Body of pancreas (tissue), 4 donors: ENCODE results near the gene PPFIBP2. TPM values are rescaled to one million over a fixed set of nuclear protein-coding genes. Genes with fewer than 3 reads are reported as not detected.

Source experiments
- ATAC-seq: fragments of 150-250 bp; one replicate; pipeline ENCODE4 v1.9.1; 2016
- DNase-seq, 4 donors: peaks; one replicate each; pipeline ENCODE4 v3.0.0-alpha.2; 2019
- H3K27ac ChIP-seq, 4 donors: fragments of 200-600 bp; sonication (generic); 1 replicate in 3 of 4; 2 replicates in 1 of 4; pipeline versions ENCODE4 v1.5.1 to v1.6.1; 2016 to 2019; ENCODE audit warnings: mild to moderate bottlenecking in 1 of 4, mixed read lengths in 1 of 4, moderate library complexity in 1 of 4
- H3K27me3 ChIP-seq, 2 donors: fragments of 200-600 bp; sonication (generic); one replicate each; pipeline ENCODE4 v1.6.0; 2016; ENCODE audit warnings: mild to moderate bottlenecking in 1 of 2
- H3K36me3 ChIP-seq, 2 donors: fragments of 200-600 bp; sonication (generic); replicated peaks in 1 of 2; 2 replicates each; pipeline ENCODE4 v1.5.1; 2016; ENCODE audit warnings: low read depth in 2 of 2; ENCODE audit not compliant: insufficient read depth in 1 of 2
- H3K4me1 ChIP-seq: fragments of 200-600 bp; sonication (generic); one replicate; pipeline ENCODE4 v1.6.0; 2016
- H3K4me3 ChIP-seq, 2 donors: fragments of 200-600 bp; sonication (generic); 1 replicate in 1 of 2; 2 replicates in 1 of 2; pipeline ENCODE4 v1.5.1; 2016 to 2019
- H3K9me3 ChIP-seq, 3 donors: fragments of 200-600 bp; sonication (generic); 1 replicate in 2 of 3; 2 replicates in 1 of 3; pipeline ENCODE4 v1.5.1; 2016
- POLR2A ChIP-seq, 3 donors: fragments of 450-650 bp; IDR thresholded peaks; one replicate each; pipeline ENCODE4 v1.6.1; 2016; ENCODE audit warnings: antibody characterized with exemption in 3 of 3, mild to moderate bottlenecking in 2 of 3
- WGBS, 2 donors: methylation state at CpG; one replicate each; pipeline ENCODE4 v1.1.5; 2017; 5-methylcytosine and 5-hydroxymethylcytosine counted together
- intact Hi-C: fragments of 100-400 bp; cut with DNase I; formaldehyde crosslinking; loops from one replicate; pipeline ENCODE4 v1.15.1; 2023
- total RNA-seq, 2 donors: library from RNA; depleted of rRNA; stranded (reverse); fragments of >200 nt; gene quantifications; one replicate each; pipeline ENCODE4 v1.1.0, GENCODE V29; 2016
- TF ChIP-seq, protein P1 (sequence below), 7 experiments: fragments of 450-650 bp in 4 of 7; fragments of 200-600 bp in 3 of 7; sonication (generic) in 3 of 7; IDR thresholded peaks; one replicate each; pipeline ENCODE4 v1.5.1; 2016 to 2019; ENCODE audit warnings: antibody characterized with exemption in 7 of 7

The PPFIBP2 gene
- total RNA-seq, 2 donors from 2014 or later, result 34.9 to 35.3 TPM

GRCh38 chr11:7670641-7671040 is 156.8 kb downstream of the PPFIBP2 start:
- no peaks in the 10 kb centered on the region for H3K36me3 ChIP-seq
- H3K27ac ChIP-seq, result no peak overlapping the region
- DNase-seq (no peak), ATAC-seq (no peak)
- no peaks in the 10 kb centered on the region for H3K9me3 ChIP-seq
- peaks cover 19% of the 10 kb centered on the region for H3K4me1 ChIP-seq
- intact Hi-C loops, result no loop called here
- 71 to 72% methylated on average over 4 of the region's 4 CpGs for WGBS, 2 donors
- TF ChIP-seq, protein P1, sequence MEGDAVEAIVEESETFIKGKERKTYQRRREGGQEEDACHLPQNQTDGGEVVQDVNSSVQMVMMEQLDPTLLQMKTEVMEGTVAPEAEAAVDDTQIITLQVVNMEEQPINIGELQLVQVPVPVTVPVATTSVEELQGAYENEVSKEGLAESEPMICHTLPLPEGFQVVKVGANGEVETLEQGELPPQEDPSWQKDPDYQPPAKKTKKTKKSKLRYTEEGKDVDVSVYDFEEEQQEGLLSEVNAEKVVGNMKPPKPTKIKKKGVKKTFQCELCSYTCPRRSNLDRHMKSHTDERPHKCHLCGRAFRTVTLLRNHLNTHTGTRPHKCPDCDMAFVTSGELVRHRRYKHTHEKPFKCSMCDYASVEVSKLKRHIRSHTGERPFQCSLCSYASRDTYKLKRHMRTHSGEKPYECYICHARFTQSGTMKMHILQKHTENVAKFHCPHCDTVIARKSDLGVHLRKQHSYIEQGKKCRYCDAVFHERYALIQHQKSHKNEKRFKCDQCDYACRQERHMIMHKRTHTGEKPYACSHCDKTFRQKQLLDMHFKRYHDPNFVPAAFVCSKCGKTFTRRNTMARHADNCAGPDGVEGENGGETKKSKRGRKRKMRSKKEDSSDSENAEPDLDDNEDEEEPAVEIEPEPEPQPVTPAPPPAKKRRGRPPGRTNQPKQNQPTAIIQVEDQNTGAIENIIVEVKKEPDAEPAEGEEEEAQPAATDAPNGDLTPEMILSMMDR (IDR thresholded peaks at IDR 0.05), result no peak
- no peak for TF ChIP-seq POLR2A (IDR thresholded peaks at IDR 0.05)
- no peaks in the 10 kb centered on the region for H3K27me3 ChIP-seq
- no peak overlapping the region for H3K4me3 ChIP-seq

- ATAC-seq, result no peak
- 42 to 46% methylated on average over 9 to 10 of the region's 10 CpGs for WGBS, 2 donors
- DNase-seq, result peak in 2 of 4 donors; percentile 39 to 46
These were observed 157.8 kb downstream of the PPFIBP2 start for GRCh38 chr11:7671347-7672215.

GRCh38 chr11:7672276-7672959 is 158.6 kb downstream of the PPFIBP2 start:
- TF ChIP-seq, protein P1 (IDR thresholded peaks at IDR 0.05), result no peak
- no peak for TF ChIP-seq POLR2A (IDR thresholded peaks at IDR 0.05)
- WGBS, 2 donors, result 93 to 96% methylated on average over 14 to 16 of the region's 16 CpGs
- no peak for DNase-seq

More at GRCh38 chr11:7671347-7672215, 157.8 kb downstream of the PPFIBP2 start:
- no peaks in the 10 kb centered on the region for H3K36me3 ChIP-seq
- TF ChIP-seq, protein P1 (IDR thresholded peaks at IDR 0.05), result no peak
- TF ChIP-seq POLR2A (IDR thresholded peaks at IDR 0.05), result no peak
- intact Hi-C loops, result no loop called here
- no peak overlapping the region for H3K27ac ChIP-seq
- H3K27me3 ChIP-seq, result no peaks in the 10 kb centered on the region
- H3K4me3 ChIP-seq, result no peak overlapping the region
- peaks cover 18% of the 10 kb centered on the region for H3K4me1 ChIP-seq
- no peaks in the 10 kb centered on the region for H3K9me3 ChIP-seq

DNA sequence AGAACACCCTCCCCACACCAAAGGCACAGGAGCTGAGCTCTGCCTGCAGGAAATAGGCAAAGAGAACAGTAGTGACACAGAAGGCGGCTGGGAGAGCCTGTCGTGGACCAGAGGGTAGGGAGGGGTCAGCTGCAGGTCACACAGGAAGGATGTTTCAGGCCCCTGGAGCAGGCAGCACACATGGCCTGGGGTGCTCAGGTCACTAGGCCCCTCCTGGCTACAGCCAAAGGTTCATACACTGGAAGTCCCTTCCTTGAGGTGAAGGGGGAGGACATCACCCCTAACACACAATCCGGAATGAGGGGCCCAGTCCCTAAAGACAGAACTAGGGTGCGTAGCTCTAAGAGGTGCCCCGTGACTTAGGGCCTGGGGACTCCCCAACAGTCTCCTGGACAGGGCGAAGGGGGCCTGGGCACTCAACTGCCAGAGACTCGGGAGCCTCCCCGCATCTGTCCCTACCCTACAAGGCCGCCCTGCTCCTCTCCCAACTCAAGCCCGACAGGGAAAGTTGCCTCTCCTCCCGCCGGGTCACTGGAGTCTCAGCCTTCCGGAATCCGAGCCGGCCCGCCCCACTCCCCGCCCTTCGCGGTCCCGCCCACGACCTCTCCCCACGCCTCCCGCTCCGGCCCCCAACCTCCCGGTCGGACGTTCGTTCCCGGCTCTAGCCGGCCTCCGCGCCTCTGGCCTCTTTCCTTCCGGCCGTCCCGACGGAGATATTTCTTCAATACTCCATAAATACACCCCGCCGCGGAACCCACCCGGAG is 159.3 kb downstream of the PPFIBP2 start, which contains the start of gene CYB5R2:
TSS of gene CYB5R2 (minus strand) at position 541 of the 764 bp plus-strand sequence. CDS start 675 bp downstream, outside the sequence.
- H3K9me3 ChIP-seq, result no peaks in the 10 kb centered on the region
- TF ChIP-seq POLR2A (IDR thresholded peaks at IDR 0.05), result peak; percentile 12 to 26 (median 23)
- TF ChIP-seq, protein P1 (IDR thresholded peaks at IDR 0.05), result no peak
- WGBS, 2 donors, result 13 to 17% methylated on average over 17 to 32 of the region's 40 CpGs
- no peaks in the 10 kb centered on the region for H3K36me3 ChIP-seq
- H3K27ac ChIP-seq, result no peak within 1 kb of the TSS
- H3K27me3 ChIP-seq, result no peaks in the 10 kb centered on the region
- peak within 1 kb of the TSS; percentile 4 to 40 for H3K4me3 ChIP-seq
- DNase-seq (peak; percentile 71 to 80 (median 74)), ATAC-seq (peak; percentile 87)
- peaks cover 18% of the 10 kb centered on the region for H3K4me1 ChIP-seq
- intact Hi-C loops, result no loop called here

More at GRCh38 chr11:7672276-7672959, 158.6 kb downstream of the PPFIBP2 start:
- no peak for ATAC-seq
- H3K27ac ChIP-seq, result no peak overlapping the region
- H3K27me3 ChIP-seq, result no peaks in the 10 kb centered on the region
- H3K9me3 ChIP-seq, result no peaks in the 10 kb centered on the region
- no peak overlapping the region for H3K4me3 ChIP-seq
- intact Hi-C loops, result no loop called here
- H3K4me1 ChIP-seq, result peaks cover 18% of the 10 kb centered on the region
- no peaks in the 10 kb centered on the region for H3K36me3 ChIP-seq
